B cell (primary cell): Measurements from ENCODE around the gene PUM1.

Experiments
- EZH2 ChIP-seq: IDR thresholded peaks from 2 replicates; pipeline ENCODE4 v1.6.1; 2012; ENCODE audit warnings: borderline replicate concordance, low read depth, mild to moderate bottlenecking, moderate library complexity, low read length; ENCODE audit not compliant: insufficient read depth, poor library complexity, severe bottlenecking
- TF ChIP-seq, protein P1 (sequence below): fragments of 200-600 bp; IDR thresholded peaks from one replicate; pipeline ENCODE4 v1.8.0; 2022; ENCODE audit warnings: antibody characterized with exemption, mild to moderate bottlenecking

DNA sequence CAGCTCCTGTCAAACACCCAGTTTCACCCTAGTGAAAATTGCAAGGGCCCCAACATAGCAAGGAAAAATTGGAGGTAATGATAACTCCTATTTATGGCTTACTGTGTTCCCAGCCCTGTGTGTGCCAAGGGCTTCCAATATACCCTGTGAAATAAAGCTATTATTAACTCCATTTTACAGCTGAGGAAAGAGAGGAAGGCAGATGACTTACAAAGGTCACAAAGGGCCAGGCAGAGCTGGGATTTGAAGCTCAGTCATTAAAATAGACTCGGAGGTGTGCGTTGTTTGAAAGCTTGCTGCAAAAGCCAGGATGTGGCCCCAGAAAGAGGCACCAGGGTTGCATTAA lies 136.8 kb downstream of the PUM1 start:
- no peak for TF ChIP-seq EZH2
- TF ChIP-seq, protein P1, sequence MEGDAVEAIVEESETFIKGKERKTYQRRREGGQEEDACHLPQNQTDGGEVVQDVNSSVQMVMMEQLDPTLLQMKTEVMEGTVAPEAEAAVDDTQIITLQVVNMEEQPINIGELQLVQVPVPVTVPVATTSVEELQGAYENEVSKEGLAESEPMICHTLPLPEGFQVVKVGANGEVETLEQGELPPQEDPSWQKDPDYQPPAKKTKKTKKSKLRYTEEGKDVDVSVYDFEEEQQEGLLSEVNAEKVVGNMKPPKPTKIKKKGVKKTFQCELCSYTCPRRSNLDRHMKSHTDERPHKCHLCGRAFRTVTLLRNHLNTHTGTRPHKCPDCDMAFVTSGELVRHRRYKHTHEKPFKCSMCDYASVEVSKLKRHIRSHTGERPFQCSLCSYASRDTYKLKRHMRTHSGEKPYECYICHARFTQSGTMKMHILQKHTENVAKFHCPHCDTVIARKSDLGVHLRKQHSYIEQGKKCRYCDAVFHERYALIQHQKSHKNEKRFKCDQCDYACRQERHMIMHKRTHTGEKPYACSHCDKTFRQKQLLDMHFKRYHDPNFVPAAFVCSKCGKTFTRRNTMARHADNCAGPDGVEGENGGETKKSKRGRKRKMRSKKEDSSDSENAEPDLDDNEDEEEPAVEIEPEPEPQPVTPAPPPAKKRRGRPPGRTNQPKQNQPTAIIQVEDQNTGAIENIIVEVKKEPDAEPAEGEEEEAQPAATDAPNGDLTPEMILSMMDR = no peak
